ENCODE results near the gene DYRK1A.

Gene DYRK1A

DNA sequence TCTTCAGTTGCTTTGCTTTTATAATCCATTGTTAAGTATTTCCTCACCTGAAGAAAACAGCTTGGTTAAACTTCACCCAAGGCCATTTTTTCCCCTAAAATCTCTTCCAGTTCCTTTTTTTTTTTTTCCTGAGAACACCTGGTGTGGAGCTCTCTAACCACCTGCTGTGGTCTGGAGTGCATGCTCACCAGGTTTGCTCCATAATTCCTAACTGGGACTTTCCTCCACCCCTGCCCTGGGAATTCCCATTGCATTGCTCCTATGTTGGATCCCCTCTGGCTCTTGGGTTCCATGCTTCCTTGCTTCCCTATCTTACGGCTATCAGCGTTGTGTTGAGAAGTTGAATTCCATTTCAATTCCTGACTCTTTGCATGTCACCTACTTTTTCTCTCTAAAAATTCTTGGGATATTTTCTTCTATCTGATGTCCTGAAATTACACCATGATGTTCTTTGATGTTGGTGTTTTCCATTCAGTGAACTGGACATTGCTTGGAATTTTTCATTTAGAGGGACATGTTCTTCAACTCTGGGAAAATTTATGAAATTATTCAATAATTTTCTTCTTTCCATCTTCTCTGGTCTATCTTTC, 19.6 kb upstream of the DYRK1A start:
- H3K36me3 Mint-ChIP-seq (ENCODE audit: insufficient read depth), result no peaks in the 10 kb centered on the region
- no peaks in the 10 kb centered on the region for H3K4me1 Mint-ChIP-seq (ENCODE audit: low read depth in 2 of 2)
- H3K27me3 Mint-ChIP-seq, result peaks cover 17 to 23% of the 10 kb centered on the region in 2 donors
- H3K4me3 Mint-ChIP-seq, result no peak overlapping the region
- H3K27ac Mint-ChIP-seq, result no peak overlapping the region
- ATAC-seq (replicated peaks) (no peak), DNase-seq (no peak)
- peaks cover 4 to 17% of the 10 kb centered on the region in 2 donors for H3K9me3 Mint-ChIP-seq

DNA sequence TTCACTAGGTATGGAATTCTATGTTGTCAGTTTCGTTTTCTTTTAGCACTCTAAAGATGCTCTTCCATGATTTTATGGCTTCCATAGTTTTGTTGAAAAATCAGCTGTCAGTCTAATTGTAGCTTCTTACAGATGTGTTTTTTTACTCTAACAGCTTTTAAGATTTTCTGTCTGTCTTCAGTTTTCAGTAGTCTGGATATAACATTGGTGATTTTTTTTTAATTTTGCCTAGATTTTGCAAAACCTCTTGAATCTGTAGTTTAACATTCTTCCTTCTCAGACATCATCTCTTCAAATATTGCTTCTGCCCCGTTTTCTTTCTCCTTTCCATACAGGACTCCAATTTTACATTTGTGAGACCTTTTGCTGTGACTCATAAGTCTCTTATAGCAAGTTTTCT, 17.9 kb upstream of the DYRK1A start:
- H3K36me3 Mint-ChIP-seq (ENCODE audit: insufficient read depth), result no peaks in the 10 kb centered on the region
- H3K27ac Mint-ChIP-seq, result no peak overlapping the region
- H3K4me3 Mint-ChIP-seq, result no peak overlapping the region
- H3K4me1 Mint-ChIP-seq (ENCODE audit: low read depth in 2 of 2), result no peaks in the 10 kb centered on the region
- ATAC-seq (replicated peaks) (no peak), DNase-seq (no peak)
- peaks cover 4 to 18% of the 10 kb centered on the region in 2 donors for H3K9me3 Mint-ChIP-seq
- H3K27me3 Mint-ChIP-seq, result peaks cover 29 to 30% of the 10 kb centered on the region in 2 donors

DNA sequence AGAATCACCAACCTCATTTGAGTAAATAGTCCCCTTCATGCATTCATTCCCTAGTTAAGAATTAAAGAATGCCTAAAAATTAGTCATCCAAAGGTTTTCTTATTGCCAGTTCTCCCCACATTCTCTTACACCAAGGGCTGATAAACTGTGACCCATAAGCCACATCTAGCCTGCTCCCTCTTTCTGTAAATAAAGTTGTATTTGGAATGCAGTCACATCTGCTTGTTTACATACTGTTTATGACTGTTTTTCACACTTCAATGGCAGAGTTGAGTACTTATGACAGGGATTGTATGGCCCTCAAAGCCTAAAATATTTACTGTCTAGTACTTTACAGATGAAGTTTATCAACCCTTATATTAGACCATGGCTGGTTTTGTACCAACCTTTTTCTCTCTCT, 16.1 kb upstream of the DYRK1A start:
- no peak for ATAC-seq (replicated peaks)
- H3K9me3 Mint-ChIP-seq, result peaks cover 4 to 18% of the 10 kb centered on the region in 2 donors
- no peaks in the 10 kb centered on the region for H3K36me3 Mint-ChIP-seq (ENCODE audit: insufficient read depth)
- peaks cover 35 to 45% of the 10 kb centered on the region in 2 donors for H3K27me3 Mint-ChIP-seq
- H3K4me3 Mint-ChIP-seq, result no peak overlapping the region
- no peak for DNase-seq
- no peaks in the 10 kb centered on the region for H3K4me1 Mint-ChIP-seq (ENCODE audit: low read depth in 2 of 2)
- H3K27ac Mint-ChIP-seq, result no peak overlapping the region

DNA sequence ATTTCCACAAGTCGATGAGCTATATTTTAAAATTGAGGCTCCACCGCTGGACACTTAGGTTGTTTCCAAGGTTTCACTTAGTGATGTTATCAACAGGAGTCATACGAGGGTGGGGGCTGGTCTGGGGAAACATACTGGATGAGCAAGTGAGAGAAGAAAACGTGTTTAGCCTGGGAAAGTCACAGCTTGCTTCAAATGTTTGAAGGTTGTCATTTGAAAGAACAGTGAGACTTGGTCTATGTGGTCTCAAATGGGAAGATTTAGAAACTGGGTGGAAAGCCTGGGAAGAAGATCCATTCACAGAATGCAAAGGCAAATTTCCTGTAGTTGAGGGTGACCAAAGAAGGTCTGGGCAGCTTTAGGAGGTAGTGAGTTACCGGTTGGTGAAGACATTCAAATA, 9.9 kb upstream of the DYRK1A start:
- H3K27ac Mint-ChIP-seq, result no peak overlapping the region
- H3K4me1 Mint-ChIP-seq (ENCODE audit: low read depth in 2 of 2), result no peaks in the 10 kb centered on the region
- H3K36me3 Mint-ChIP-seq (ENCODE audit: insufficient read depth), result peaks cover 3% of the 10 kb centered on the region
- no peak for DNase-seq
- peaks cover 0 to 3% of the 10 kb centered on the region in 2 donors for H3K9me3 Mint-ChIP-seq
- no peak overlapping the region for H3K4me3 Mint-ChIP-seq
- peaks cover 26 to 44% of the 10 kb centered on the region in 2 donors for H3K27me3 Mint-ChIP-seq
- no peak for ATAC-seq (replicated peaks)

DNA sequence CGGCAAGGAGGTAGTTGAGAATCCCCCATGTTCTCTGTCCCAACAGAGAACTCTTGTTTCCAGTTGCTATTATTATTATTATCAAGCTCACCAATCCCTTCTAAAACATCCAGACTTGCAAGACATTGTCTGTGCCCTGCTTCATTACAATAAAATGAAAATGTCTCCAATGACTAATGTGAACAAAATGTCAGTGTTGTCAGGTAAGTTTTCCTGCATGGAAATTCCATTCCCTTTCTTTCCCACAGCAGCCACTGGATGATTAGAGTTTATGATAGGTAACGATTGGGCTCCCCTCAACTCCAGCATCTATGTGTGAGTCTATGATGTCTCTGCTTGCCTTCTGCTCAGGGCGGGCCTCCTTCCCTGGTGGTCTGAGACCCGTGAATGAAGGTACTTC, 8.9 kb upstream of the DYRK1A start:
- DNase-seq (no peak), ATAC-seq (replicated peaks) (no peak)
- H3K9me3 Mint-ChIP-seq, result no peaks in the 10 kb centered on the region
- peaks cover 19 to 38% of the 10 kb centered on the region in 2 donors for H3K27me3 Mint-ChIP-seq
- no peak overlapping the region for H3K4me3 Mint-ChIP-seq
- H3K4me1 Mint-ChIP-seq (ENCODE audit: low read depth in 2 of 2), result no peaks in the 10 kb centered on the region
- H3K36me3 Mint-ChIP-seq (ENCODE audit: insufficient read depth), result peaks cover 3% of the 10 kb centered on the region
- no peak overlapping the region for H3K27ac Mint-ChIP-seq

DNA sequence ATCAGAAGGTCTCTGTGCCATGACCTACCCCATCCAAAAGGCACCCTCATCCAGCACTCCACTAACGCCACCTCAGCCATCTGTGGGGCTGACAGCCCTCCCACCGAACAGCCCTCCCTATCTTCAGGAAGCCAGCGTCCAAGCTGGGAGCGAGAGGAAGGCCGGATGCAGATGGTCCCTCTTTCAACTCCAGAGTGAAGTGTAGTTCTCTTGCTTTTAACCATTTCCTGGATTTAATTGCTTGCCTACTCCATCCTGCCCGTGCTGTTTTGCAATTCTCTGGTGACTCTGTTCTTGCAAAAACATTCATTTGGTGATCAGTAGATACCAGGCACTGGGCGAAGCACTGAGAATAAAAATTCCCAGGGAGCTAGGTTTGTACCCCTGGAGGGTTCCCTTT, 8.2 kb upstream of the DYRK1A start:
- Mint-ChIP-seq H3K4me1 (ENCODE audit: low read depth in 2 of 2) (no peaks in the 10 kb centered on the region), H3K4me3 (no peak overlapping the region)
- no peak for DNase-seq

DNA sequence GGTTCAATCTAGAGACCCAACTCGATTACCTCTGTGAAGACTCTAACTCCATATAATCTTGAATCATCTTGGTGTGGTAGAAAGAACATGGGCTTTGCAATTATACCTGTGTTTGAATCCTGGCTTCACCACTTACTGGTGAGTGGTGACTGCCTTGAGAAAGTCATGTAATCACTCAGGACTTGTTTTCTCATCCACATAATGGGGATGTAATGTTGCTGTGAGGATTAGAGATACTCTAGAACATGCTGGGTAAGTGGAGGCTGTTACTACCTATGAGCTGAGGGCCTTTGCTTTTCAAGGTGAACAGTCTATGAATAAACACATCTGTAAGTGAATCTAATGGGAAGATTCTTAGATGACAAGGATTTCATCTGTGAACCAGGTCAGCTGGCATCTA, 2.6 kb upstream of the DYRK1A start:
- ATAC-seq (replicated peaks) (no peak), DNase-seq (no peak)
- Mint-ChIP-seq H3K27me3 (no peaks in the 10 kb centered on the region), H3K4me3 (no peak overlapping the region), H3K36me3 (ENCODE audit: insufficient read depth) (peaks cover 26% of the 10 kb centered on the region), H3K27ac (no peak overlapping the region), H3K4me1 (ENCODE audit: low read depth in 2 of 2) (peaks cover 9 to 12% of the 10 kb centered on the region in 2 donors), H3K9me3 (no peaks in the 10 kb centered on the region)

More for the DNA sequence above, 8.2 kb upstream of the DYRK1A start:
- no peak overlapping the region for H3K27ac Mint-ChIP-seq
- no peak for ATAC-seq (replicated peaks)
- H3K36me3 Mint-ChIP-seq (ENCODE audit: insufficient read depth), result peaks cover 3% of the 10 kb centered on the region
- no peaks in the 10 kb centered on the region for H3K9me3 Mint-ChIP-seq
- H3K27me3 Mint-ChIP-seq, result peaks cover 14 to 33% of the 10 kb centered on the region in 2 donors

DNA sequence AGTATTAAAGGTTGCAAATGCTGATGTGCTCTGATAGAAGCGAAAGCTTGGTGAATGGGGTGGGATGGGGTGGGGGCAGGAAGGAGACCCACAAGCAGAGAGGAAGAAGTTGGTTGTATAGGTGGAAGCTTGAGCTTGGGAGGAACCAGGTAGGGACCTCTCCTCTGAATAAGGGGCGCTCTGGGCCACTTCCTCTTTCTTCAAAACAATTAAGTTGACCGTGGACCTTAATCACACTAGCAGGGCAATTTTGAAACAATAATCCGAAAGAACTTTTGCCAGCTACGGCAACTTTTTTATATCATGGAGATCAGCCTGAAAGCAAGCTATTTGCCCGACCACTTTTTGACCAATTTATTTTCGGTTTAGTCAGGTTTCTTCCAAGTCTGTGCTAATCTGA, 1.9 kb upstream of the DYRK1A start:
- peaks cover 14 to 19% of the 10 kb centered on the region in 2 donors for H3K4me1 Mint-ChIP-seq (ENCODE audit: low read depth in 2 of 2)
- no peak for ATAC-seq (replicated peaks)
- H3K4me3 Mint-ChIP-seq, result peak overlapping the region; percentile 87 to 91
- no peaks in the 10 kb centered on the region for H3K9me3 Mint-ChIP-seq
- H3K27me3 Mint-ChIP-seq, result no peaks in the 10 kb centered on the region
- H3K27ac Mint-ChIP-seq, result peak overlapping the region in 1 of 2 donors; percentile 97
- peaks cover 26% of the 10 kb centered on the region for H3K36me3 Mint-ChIP-seq (ENCODE audit: insufficient read depth)
- no peak for DNase-seq

DNA sequence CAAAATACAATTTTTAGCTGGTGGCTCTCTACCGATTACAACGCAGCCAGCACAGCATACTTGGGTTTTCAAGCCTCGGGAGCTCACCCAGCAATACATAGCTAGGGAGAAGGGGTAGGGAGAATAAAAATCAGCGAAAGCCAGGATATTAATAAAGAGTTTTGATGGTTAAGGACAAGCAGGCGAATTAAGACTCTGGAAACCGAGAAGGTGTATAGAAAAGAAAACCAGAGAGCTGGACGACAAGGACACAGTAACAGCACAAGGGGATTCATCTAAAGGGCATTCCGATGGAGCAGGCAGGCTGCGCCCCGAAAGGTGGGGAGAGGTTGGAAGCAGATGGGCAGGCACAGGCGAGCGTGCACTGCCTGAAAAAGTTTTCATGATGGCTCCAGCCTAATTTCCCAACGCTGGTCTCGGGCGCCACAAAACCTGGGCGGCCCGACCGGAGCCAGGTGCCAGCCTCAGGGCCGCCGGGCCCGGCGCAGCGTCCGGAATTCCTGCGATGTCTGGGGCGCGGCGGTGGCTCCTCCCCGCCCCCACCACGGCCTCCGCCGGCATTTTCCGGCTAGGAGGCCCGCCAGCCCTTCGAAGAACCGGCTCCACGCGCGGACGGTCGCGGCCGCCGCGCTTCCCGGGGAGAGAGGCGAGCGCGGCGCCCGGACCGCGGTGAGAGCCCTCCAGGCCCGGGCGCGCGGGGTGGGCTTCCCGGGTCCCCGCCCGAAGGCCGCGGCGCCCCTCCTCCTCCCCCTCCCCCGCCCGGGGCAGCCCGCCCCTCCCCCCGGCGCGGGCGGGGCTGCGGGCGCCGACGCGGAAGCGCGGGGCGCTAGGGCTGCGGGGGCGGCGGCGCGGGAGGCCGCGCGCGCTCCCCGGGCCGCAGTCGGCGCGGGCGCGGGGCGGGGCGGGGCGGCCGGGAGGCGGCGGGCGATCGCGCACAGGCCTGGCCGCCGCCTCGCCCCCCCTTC, 774 bp upstream of the DYRK1A start:
- no peaks in the 10 kb centered on the region for H3K27me3 Mint-ChIP-seq

DNA sequence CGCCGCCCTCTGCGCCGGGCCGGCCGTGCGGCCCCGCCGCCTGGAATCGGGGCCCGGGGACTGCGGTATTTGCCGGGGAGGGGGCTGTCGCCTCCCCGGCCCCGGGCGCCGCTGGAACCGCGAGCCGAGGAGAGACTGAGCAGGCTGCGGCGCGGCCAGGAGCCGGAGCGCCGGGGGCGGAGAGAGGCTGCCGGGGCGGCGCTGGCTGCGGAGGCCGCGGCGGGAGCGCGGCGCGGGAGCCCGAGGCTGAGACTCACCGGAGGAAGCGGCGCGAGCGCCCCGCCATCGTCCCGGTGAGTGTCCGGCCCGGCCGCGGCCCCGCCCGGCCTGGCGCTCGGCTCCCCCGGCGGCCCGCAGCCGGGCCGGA, 746 bp downstream of the DYRK1A start:
- H3K4me3 Mint-ChIP-seq, result peak overlapping the region; percentile 97 to 99
- no peak for ATAC-seq (replicated peaks)
- H3K4me1 Mint-ChIP-seq (ENCODE audit: low read depth in 2 of 2), result peaks cover 27 to 44% of the 10 kb centered on the region in 2 donors

More for the DNA sequence above, 774 bp upstream of the DYRK1A start:
- peak overlapping the region; percentile 97 to 99 for H3K4me3 Mint-ChIP-seq
- DNase-seq (peak; percentile 38 to 56 (median 47)), ATAC-seq (replicated peaks) (peak; percentile 48)
- H3K4me1 Mint-ChIP-seq (ENCODE audit: low read depth in 2 of 2), result peaks cover 20 to 30% of the 10 kb centered on the region in 2 donors
- H3K27ac Mint-ChIP-seq, result peak overlapping the region; percentile 100
- H3K9me3 Mint-ChIP-seq, result no peaks in the 10 kb centered on the region
- H3K36me3 Mint-ChIP-seq (ENCODE audit: insufficient read depth), result peaks cover 26% of the 10 kb centered on the region

DNA sequence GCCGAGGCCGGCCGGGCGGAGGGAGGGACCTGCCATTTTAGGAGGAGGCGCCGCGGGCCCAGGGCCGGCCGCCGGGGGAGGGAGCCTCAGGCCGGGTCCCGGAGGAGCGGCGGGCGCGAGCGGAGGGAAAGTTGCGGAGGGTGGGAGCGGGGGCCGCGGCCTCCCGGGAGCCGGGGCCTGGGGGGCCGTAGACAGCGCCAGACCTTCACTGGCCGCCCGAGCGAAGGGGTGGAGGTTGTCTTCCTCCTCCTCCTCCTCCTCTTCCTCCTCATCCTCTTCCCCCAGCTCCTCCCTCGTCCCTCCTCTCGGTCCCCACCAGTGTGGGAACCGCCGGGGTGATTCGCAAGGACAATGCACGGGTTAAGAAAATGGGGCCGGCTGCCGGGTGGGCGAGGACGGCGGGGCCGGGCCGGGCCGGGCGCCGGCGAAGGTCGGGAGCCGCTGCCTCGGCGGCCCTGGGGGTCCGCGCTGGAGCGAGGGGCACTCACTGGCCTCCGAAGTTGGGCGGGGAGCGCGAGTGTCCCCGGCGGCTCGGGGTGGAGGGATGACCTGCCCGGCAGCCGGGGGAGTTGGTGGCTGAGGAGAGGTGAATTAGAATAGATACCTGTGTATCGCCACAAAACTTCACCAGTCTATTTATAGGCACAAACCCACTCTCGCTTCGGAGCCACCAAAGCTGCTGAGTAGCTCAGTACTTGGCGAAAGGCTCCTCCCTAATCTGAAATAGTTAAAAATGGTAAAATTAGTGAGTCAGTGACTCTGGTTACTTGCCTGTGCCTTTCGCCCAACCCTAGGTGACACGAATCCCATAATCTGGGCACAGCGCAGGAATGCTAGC, 1.3 kb downstream of the DYRK1A start:
- peak overlapping the region; percentile 79 to 81 for H3K4me3 Mint-ChIP-seq
- no peaks in the 10 kb centered on the region for H3K27me3 Mint-ChIP-seq
- no peaks in the 10 kb centered on the region for H3K9me3 Mint-ChIP-seq
- ATAC-seq (replicated peaks) (no peak), DNase-seq (peak; percentile 12 to 19 (median 19))
- peaks cover 28% of the 10 kb centered on the region for H3K36me3 Mint-ChIP-seq (ENCODE audit: insufficient read depth)
- peak overlapping the region; percentile 81 to 89 for H3K27ac Mint-ChIP-seq
- peaks cover 30 to 50% of the 10 kb centered on the region in 2 donors for H3K4me1 Mint-ChIP-seq (ENCODE audit: low read depth in 2 of 2)

More for the DNA sequence above, 746 bp downstream of the DYRK1A start:
- peak in 1 of 3 experiments; percentile 31 for DNase-seq
- Mint-ChIP-seq H3K9me3 (no peaks in the 10 kb centered on the region), H3K27me3 (no peaks in the 10 kb centered on the region), H3K27ac (peak overlapping the region; percentile 100), H3K36me3 (ENCODE audit: insufficient read depth) (peaks cover 28% of the 10 kb centered on the region)

DNA sequence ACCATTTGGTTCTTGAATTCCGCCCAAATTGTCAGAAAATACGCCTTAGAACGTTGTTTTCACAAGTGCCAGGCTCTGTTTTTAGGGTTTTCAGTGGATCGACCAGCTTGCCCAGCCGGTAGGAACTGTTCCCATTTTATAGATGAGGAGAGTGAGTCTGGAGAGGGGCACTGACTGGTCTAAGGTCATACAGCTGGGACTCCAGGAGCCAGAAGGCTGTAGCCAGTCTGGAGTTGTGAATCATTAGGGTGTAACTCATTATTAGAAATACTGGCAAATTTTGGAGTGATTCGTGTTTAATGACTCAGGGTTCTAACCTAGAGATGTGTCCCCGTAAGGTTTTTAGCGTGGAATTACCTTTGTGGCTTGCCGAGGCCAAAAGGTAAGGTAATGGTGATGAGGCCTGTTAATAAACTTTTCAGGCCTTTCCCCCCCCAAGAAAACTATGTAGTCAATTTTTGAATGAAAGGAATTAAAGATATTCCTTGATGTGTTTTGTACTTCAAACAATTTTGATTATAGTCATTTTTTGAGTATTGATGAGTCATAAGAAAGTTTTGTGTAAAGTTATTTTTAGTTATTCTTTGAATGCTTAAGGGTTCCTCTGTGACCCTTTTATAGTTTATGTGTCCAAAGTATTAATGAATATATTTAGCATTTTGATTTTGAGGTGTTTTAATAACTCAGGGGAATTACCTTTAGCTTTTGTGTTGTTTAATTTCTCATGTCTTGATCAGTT, 2.1 kb downstream of the DYRK1A start:
- Mint-ChIP-seq H3K9me3 (no peaks in the 10 kb centered on the region), H3K27ac (peak overlapping the region; percentile 81 to 89), H3K4me1 (ENCODE audit: low read depth in 2 of 2) (peaks cover 37 to 58% of the 10 kb centered on the region in 2 donors), H3K36me3 (ENCODE audit: insufficient read depth) (peaks cover 28% of the 10 kb centered on the region), H3K4me3 (peak overlapping the region; percentile 79 to 81), H3K27me3 (no peaks in the 10 kb centered on the region)
- ATAC-seq (replicated peaks) (no peak), DNase-seq (no peak)

Measured in effector memory CD8-positive, alpha-beta T cell (primary cell).